ENCODE measurements around the gene CCDC14.
A peak's percentile ranks its signal among the peaks of the same experiment; 100 is the strongest.

CCDC14 gene

GRCh38 chr3:123961508-123961856 lies 453 bp upstream of the CCDC14 start:
- DNase-seq = no peak

GRCh38 chr3:123953735-123954134 lies 7.3 kb downstream of the CCDC14 start:
- no peak for DNase-seq

- no peak for DNase-seq
Measured at GRCh38 chr3:123952844-123953520, 8.0 kb downstream of the CCDC14 start.

- DNase-seq = no peak
Measured at GRCh38 chr3:123951522-123952447, 9.2 kb downstream of the CCDC14 start.

- DNase-seq = no peak
Measured at GRCh38 chr3:123949641-123950040, 11.4 kb downstream of the CCDC14 start.

- DNase-seq = no peak
Measured at GRCh38 chr3:123948449-123948848, 12.6 kb downstream of the CCDC14 start.

- DNase-seq = no peak
Measured at GRCh38 chr3:123947482-123947881, 13.5 kb downstream of the CCDC14 start.

GRCh38 chr3:123941542-123941941 lies 19.5 kb downstream of the CCDC14 start:
- no peak for DNase-seq

- peak in 1 of 2 experiments; percentile 21 for DNase-seq
Measured at GRCh38 chr3:123941121-123941520, 19.9 kb downstream of the CCDC14 start.

GRCh38 chr3:123939706-123940105 lies 21.3 kb downstream of the CCDC14 start:
- no peak for DNase-seq

GRCh38 chr3:123936400-123936799 lies 24.6 kb downstream of the CCDC14 start:
- no peak for DNase-seq

GRCh38 chr3:123935830-123936229 lies 25.2 kb downstream of the CCDC14 start:
- DNase-seq = no peak

- no peak for DNase-seq
Measured at GRCh38 chr3:123934250-123934649, 26.8 kb downstream of the CCDC14 start.

GRCh38 chr3:123930445-123930844 lies 30.6 kb downstream of the CCDC14 start:
- DNase-seq = no peak

GRCh38 chr3:123929325-123929724 lies 31.7 kb downstream of the CCDC14 start:
- DNase-seq = no peak

GRCh38 chr3:123926396-123926795 lies 34.6 kb downstream of the CCDC14 start:
- no peak for DNase-seq

GRCh38 chr3:123920868-123921267 lies 40.2 kb downstream of the CCDC14 start:
- DNase-seq = no peak

- no peak for DNase-seq
Measured at GRCh38 chr3:123920383-123920782, 40.6 kb downstream of the CCDC14 start.

- no peak for DNase-seq
Measured at GRCh38 chr3:123919353-123919752, 41.7 kb downstream of the CCDC14 start.

GRCh38 chr3:123914829-123915228 lies 46.2 kb downstream of the CCDC14 start:
- DNase-seq = no peak

- DNase-seq = no peak
Measured at GRCh38 chr3:123909785-123910184, 51.2 kb downstream of the CCDC14 start.

- DNase-seq = no peak
Measured at GRCh38 chr3:123907720-123908119, 53.3 kb downstream of the CCDC14 start.

- DNase-seq = no peak
Measured at GRCh38 chr3:123899300-123899865, 61.6 kb downstream of the CCDC14 start.

GRCh38 chr3:123893012-123893411 lies 68.0 kb downstream of the CCDC14 start:
- no peak for DNase-seq
